Body of pancreas (tissue), 4 donors: ENCODE measurements around the gene PEG3.

Experiments
- CTCF ChIP-seq, 7 experiments: fragments of 450-650 bp in 4 of 7; fragments of 200-600 bp in 3 of 7; sonication (generic) in 3 of 7; IDR thresholded peaks; one replicate each; pipeline ENCODE4 v1.5.1; 2016 to 2019; ENCODE audit warnings: antibody characterized with exemption in 7 of 7
- POLR2A ChIP-seq, 3 donors: fragments of 450-650 bp; IDR thresholded peaks; one replicate each; pipeline ENCODE4 v1.6.1; 2016; ENCODE audit warnings: antibody characterized with exemption in 3 of 3, mild to moderate bottlenecking in 2 of 3

- TF ChIP-seq POLR2A (IDR thresholded peaks at IDR 0.05) (no peak), CTCF (IDR thresholded peaks at IDR 0.05) (no peak)
These were observed 17.1 kb downstream of the PEG3 start for GRCh38 chr19:56823417-56823816.
